GM21717 (cell line): ENCODE results near the gene MFSD6.
"Not testable (repeated sequence)": the region's sequence is repeated elsewhere in the genome, so short reads cannot be mapped to it uniquely, and the experiment has no call there.

Source experiments
- ATAC-seq: cut with Tn5 transposase; IDR thresholded peaks from one replicate; pipeline ENCODE4 v1.9.1; 2021; ENCODE audit warnings: mild to moderate bottlenecking, moderate library complexity; ENCODE audit not compliant: unreplicated experiment

MFSD6 gene

GRCh38 chr2:190405070-190405469 is 3.1 kb upstream of the MFSD6 start:
- ATAC-seq = no peak

- ATAC-seq = no peak
Observed at GRCh38 chr2:190405995-190406394, 2.2 kb upstream of the MFSD6 start.

- no peak for ATAC-seq
Observed at GRCh38 chr2:190406805-190407204, 1.4 kb upstream of the MFSD6 start.

- ATAC-seq = no peak
Observed at GRCh38 chr2:190407246-190407661, 901 bp upstream of the MFSD6 start.

- ATAC-seq = peak; percentile 65
Observed at GRCh38 chr2:190408538-190409271, 550 bp downstream of the MFSD6 start.

- no peak for ATAC-seq
Observed at GRCh38 chr2:190409616-190410015, 1.5 kb downstream of the MFSD6 start.

- ATAC-seq = no peak
Observed at GRCh38 chr2:190410166-190410565, 2.0 kb downstream of the MFSD6 start.

GRCh38 chr2:190412966-190413365 is 4.8 kb downstream of the MFSD6 start:
- no peak for ATAC-seq

- ATAC-seq = peak; percentile 40
Observed at GRCh38 chr2:190413421-190413820, 5.3 kb downstream of the MFSD6 start.

- no peak for ATAC-seq
Observed at GRCh38 chr2:190415251-190415650, 7.1 kb downstream of the MFSD6 start.

- no peak for ATAC-seq
Observed at GRCh38 chr2:190415794-190416775, 7.9 kb downstream of the MFSD6 start.

GRCh38 chr2:190417045-190417842 is 9.1 kb downstream of the MFSD6 start:
- no peak for ATAC-seq

- no peak for ATAC-seq
Observed at GRCh38 chr2:190418727-190419126, 10.6 kb downstream of the MFSD6 start.

GRCh38 chr2:190420801-190421200 is 12.6 kb downstream of the MFSD6 start:
- ATAC-seq = no peak

- no peak for ATAC-seq
Observed at GRCh38 chr2:190425221-190425866, 17.2 kb downstream of the MFSD6 start.

GRCh38 chr2:190425883-190426658 is 17.9 kb downstream of the MFSD6 start:
- ATAC-seq = no peak

- ATAC-seq = not testable (repeated sequence)
Observed at GRCh38 chr2:190430866-190431265, 22.7 kb downstream of the MFSD6 start.

- ATAC-seq = no peak
Observed at GRCh38 chr2:190431907-190432306, 23.8 kb downstream of the MFSD6 start.

GRCh38 chr2:190432567-190433231 is 24.5 kb downstream of the MFSD6 start:
- ATAC-seq = no peak
